Mesodermal cell (in vitro differentiated cells): ENCODE measurements around the gene SMCHD1.

Experiments
- H3K27ac ChIP-seq: 2 replicates; pipeline ENCODE4 v1.7.0; 2013; ENCODE audit warnings: mild to moderate bottlenecking, low read depth, low read length, moderate library complexity; ENCODE audit not compliant: severe bottlenecking
- H3K36me3 ChIP-seq: 2 replicates; pipeline ENCODE4 v1.7.1; 2013; ENCODE audit warnings: mild to moderate bottlenecking, low read length, moderate library complexity; ENCODE audit not compliant: control insufficient read depth, insufficient read depth
- H3K4me1 ChIP-seq: one replicate; pipeline ENCODE4 v1.7.1; 2013; ENCODE audit warnings: mild to moderate bottlenecking, low read length; ENCODE audit not compliant: insufficient read depth, control insufficient read depth, poor library complexity, severe bottlenecking
- H3K4me3 ChIP-seq: 2 replicates; pipeline ENCODE4 v1.7.0; 2013; ENCODE audit warnings: low read length, control low read depth, mild to moderate bottlenecking; ENCODE audit not compliant: insufficient read depth, poor library complexity, severe bottlenecking; ENCODE audit errors: extremely low read depth
- H3K9me3 ChIP-seq: 2 replicates; pipeline ENCODE4 v1.7.1; 2013; ENCODE audit warnings: mild to moderate bottlenecking, low read length, moderate library complexity; ENCODE audit not compliant: control insufficient read depth
- WGBS, 2 experiments: methylation state at CpG; one replicate each; pipeline ENCODE4 v1.1.5; 2013; ENCODE audit warnings: missing lambda C conversion rate in 2 of 2; ENCODE audit not compliant: insufficient coverage in 2 of 2; 5-methylcytosine and 5-hydroxymethylcytosine counted together

Gene SMCHD1

GRCh38 chr18:2687390-2688001 lies 32.0 kb downstream of the SMCHD1 start:
- Histone ChIP-seq H3K9me3 (peaks cover 14% of the 10 kb centered on the region), H3K4me3 (no peak overlapping the region), H3K36me3 (peaks cover 60% of the 10 kb centered on the region), H3K4me1 (no peaks in the 10 kb centered on the region), H3K27ac (no peak overlapping the region)
- WGBS, 2 experiments, result 100% methylated on average over 1 of the region's 3 CpGs; no CpG with 5 or more reads in 1 of the 2 experiments

GRCh38 chr18:2692508-2692907 lies 37.0 kb downstream of the SMCHD1 start:
- H3K27ac ChIP-seq, result no peak overlapping the region
- H3K4me1 ChIP-seq, result no peaks in the 10 kb centered on the region
- no peaks in the 10 kb centered on the region for H3K9me3 ChIP-seq
- no peak overlapping the region for H3K4me3 ChIP-seq
- WGBS, 2 experiments, result 100% methylated on average over 1 of the region's 3 CpGs; no CpG with 5 or more reads in 1 of the 2 experiments
- peaks cover 66% of the 10 kb centered on the region for H3K36me3 ChIP-seq

DNA sequence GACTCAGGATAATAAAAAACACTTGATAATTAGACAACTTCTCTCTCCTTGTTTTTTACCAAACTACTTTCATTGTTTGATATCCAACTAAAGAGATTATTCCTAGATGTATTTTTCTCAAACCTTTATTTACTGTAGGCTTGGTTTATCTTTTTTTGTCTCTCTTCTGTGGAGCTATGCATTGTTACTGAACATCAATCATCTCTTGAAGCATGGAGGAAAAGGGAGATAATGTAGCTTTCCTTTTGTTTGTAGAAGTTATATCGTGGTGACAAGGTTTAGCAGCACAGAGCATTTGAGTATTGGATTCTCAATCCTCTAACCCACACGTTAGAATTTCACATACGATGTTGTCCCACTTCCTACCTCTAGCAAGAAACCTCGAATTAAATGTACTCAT lies 41.7 kb downstream of the SMCHD1 start:
- Histone ChIP-seq H3K4me3 (no peak overlapping the region), H3K36me3 (peaks cover 56% of the 10 kb centered on the region), H3K9me3 (no peaks in the 10 kb centered on the region), H3K4me1 (no peaks in the 10 kb centered on the region), H3K27ac (no peak overlapping the region)
- WGBS, 2 experiments, result no CpG with 5 or more reads among the region's 4 CpGs

DNA sequence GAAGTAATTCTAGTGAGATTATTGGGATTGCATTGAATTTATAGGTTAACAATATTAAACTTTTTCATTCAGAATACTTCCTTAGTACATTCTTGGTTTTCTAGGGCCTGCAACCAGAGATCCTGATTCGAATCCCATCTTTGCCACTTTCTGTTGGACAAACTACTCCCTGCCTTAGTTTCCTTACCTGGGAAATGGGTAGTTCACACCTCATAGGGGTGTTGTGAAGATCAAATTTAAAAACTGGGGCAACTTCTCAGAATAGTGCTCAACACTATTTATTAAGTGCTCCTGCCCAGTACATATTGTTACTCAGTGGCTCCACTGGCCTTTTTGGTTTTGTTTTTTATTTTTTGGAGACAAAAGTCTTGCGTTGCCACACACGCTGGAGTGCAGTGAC lies 43.5 kb downstream of the SMCHD1 start:
- peaks cover 65% of the 10 kb centered on the region for H3K36me3 ChIP-seq

DNA sequence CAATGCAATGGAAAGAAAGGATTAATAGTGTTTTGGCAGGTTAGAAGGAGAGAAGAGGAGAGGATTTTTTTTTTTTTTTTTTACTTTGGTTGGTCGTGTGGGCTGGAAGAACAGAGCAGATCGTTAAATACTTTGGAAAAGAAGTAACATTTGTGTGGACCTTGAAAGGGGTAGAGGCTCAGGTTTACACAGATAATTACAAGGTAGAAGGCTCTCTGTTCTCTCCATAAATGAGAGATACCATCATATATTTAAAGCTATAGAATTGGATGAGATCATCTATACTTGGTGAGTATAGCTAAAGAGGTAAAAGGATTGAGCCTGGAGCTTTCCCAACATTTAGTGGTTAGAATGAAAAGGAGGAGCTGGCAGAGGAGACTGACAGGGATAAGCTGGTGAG lies 49.0 kb downstream of the SMCHD1 start:
- no CpG with 5 or more reads among the region's 2 CpGs for WGBS, 2 experiments
- Histone ChIP-seq H3K9me3 (no peaks in the 10 kb centered on the region), H3K27ac (no peak overlapping the region), H3K4me1 (no peaks in the 10 kb centered on the region), H3K4me3 (no peak overlapping the region), H3K36me3 (peaks cover 51% of the 10 kb centered on the region)

More for the DNA sequence above, 43.5 kb downstream of the SMCHD1 start:
- no peaks in the 10 kb centered on the region for H3K9me3 ChIP-seq
- WGBS, 2 experiments, result 50 to 100% methylated on average over 1 to 2 of the region's 3 CpGs
- H3K27ac ChIP-seq, result no peak overlapping the region
- no peak overlapping the region for H3K4me3 ChIP-seq
- no peaks in the 10 kb centered on the region for H3K4me1 ChIP-seq

DNA sequence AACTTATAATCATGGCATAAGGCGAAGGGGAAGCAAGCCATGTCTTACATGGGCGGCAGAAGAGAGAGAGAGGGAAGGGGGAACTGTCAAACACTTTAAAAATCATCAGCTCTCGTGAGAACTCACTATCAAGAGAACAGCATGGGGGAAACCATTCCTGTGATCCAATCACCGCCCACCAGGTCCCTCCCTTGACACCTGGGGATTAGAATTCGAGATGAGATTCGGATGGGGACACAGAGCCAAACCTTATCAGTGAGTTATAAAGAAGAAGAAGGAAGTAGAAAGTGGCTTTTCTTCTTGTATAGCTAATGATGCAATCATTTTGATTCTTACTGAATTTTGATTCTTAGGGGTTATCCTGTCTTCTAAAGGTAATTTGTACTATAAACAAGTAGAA lies 51.4 kb downstream of the SMCHD1 start:
- no peak overlapping the region for H3K27ac ChIP-seq

DNA sequence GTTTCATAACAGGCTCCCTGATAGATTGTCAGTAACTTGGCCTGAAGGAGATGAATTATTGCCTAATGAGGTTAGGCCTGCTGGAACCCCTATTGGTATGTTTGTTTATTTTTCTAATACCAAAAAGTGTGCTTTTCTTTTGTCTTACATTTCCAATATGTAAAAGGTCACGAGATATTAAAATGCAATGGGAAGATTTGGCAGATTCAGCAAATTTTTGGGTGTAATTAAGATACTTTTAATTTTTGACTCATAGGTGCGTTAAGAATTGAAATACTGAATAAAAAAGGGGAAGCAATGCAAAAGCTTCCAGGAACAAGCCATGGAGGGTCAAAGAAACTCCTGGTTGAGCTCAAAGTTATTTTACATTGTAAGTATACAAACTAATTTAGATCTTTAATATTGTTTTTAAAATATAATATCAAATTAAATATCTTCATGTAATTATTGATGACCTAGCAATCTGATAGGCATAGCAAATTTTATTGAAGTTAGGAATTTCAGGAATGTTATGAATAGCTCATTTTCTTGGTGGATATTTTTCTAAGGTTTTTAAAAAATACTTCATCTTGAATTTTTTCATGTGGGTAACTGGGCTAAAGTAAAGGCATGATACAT lies 52.1 kb downstream of the SMCHD1 start:
- Histone ChIP-seq H3K9me3 (no peaks in the 10 kb centered on the region), H3K4me3 (no peak overlapping the region), H3K4me1 (no peaks in the 10 kb centered on the region), H3K36me3 (peaks cover 58% of the 10 kb centered on the region), H3K27ac (no peak overlapping the region)
- 100% methylated on average over 1 of the region's 2 CpGs for WGBS, 2 experiments

More for the DNA sequence above, 51.4 kb downstream of the SMCHD1 start:
- no peak overlapping the region for H3K4me3 ChIP-seq
- H3K4me1 ChIP-seq, result no peaks in the 10 kb centered on the region
- H3K36me3 ChIP-seq, result peaks cover 58% of the 10 kb centered on the region
- no peaks in the 10 kb centered on the region for H3K9me3 ChIP-seq
- WGBS, 2 experiments, result 78 to 90% methylated on average over 2 to 3 of the region's 6 CpGs

DNA sequence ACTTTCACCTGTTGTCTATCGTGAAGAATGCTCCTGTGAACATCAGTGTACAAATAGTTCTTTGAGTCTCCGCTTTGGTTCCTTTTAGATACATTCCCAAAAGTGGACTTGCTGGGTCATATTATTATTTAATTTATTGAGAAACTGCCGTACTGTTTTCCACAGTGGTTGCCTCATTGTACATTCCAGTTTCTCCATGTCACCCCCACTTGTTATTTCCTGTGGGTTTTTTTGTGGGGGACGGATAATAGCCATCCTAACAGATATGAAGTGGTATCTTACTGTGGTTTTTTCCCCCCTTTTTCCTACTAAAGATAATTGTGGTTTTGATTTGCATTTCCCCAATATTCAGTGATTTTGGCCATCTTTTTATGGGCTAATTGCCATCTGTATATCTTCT lies 53.8 kb downstream of the SMCHD1 start:
- Histone ChIP-seq H3K9me3 (no peaks in the 10 kb centered on the region), H3K4me3 (no peak overlapping the region), H3K27ac (no peak overlapping the region), H3K36me3 (peaks cover 62% of the 10 kb centered on the region), H3K4me1 (no peaks in the 10 kb centered on the region)
- 0% methylated on average over 1 of the region's 4 CpGs; no CpG with 5 or more reads in 1 of the 2 experiments for WGBS, 2 experiments

DNA sequence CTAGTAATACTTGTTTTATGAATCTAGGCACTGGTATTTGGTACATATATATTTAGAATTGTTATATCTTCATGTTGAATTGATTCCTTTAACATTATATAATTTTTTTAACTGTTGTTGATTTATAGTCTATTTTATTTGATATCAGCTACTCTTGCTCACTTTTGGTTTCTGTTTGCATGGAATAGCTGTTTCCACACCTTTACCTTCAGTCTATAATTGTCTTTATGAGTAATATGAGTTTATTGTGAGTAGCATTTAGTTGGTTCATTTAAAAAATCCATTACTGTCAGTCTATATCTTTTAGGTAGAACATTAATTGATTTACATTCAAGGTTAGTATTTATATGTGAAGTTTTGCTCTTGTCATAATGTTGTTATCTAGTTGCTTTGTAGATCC lies 58.6 kb downstream of the SMCHD1 start:
- H3K36me3 ChIP-seq, result peaks cover 73% of the 10 kb centered on the region
- H3K4me3 ChIP-seq, result no peak overlapping the region
- H3K27ac ChIP-seq, result no peak overlapping the region
- no peaks in the 10 kb centered on the region for H3K4me1 ChIP-seq
- no peaks in the 10 kb centered on the region for H3K9me3 ChIP-seq

DNA sequence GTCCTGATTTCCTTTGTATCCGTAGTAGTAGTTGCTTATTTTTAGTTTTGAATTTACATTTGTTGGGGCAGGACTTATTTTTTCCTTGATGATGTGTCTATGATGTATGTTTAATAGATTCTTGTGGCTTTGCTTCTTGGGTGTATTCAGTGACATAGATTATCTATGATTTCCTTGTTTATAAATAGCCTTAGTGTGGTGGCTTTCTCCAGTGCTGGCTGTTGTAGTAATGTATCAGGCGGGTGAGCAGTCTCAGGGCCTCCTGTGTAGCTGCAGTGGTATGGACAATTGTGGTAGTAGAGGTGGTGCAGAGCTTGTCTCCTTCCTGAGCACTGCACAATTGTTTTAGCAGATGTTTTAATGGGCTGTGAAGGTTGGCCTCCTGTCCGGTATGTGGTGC lies 60.5 kb downstream of the SMCHD1 start:
- 100% methylated on average over 1 of the region's 3 CpGs for WGBS, 2 experiments
- Histone ChIP-seq H3K36me3 (peaks cover 69% of the 10 kb centered on the region), H3K4me1 (no peaks in the 10 kb centered on the region), H3K9me3 (no peaks in the 10 kb centered on the region), H3K4me3 (no peak overlapping the region), H3K27ac (no peak overlapping the region)
